Measurements from ENCODE around the gene CERS5.

GRCh38 chr12:50086148-50086547, 81.0 kb downstream of the CERS5 start:
- TF ChIP-seq POLR2AphosphoS5 (IDR thresholded peaks at IDR 0.05; ENCODE audit: low read depth, low read length): no peak
- TF ChIP-seq PAX5 (IDR thresholded peaks at IDR 0.05; ENCODE audit: insufficient read depth, low read length, severe bottlenecking): no peak
- TF ChIP-seq TAF1 (IDR thresholded peaks at IDR 0.05; ENCODE audit: low read depth, low read length): no peak
- TF ChIP-seq POLR2A (IDR thresholded peaks at IDR 0.05; ENCODE audit: low read depth, low read length): no peak

All from GM12891 (cell line).